ENCODE measurements around the gene CSTF1.

GRCh38 chr20:56371977-56372376 is 20.5 kb upstream of the CSTF1 start:
- TF ChIP-seq CTCF (IDR thresholded peaks at IDR 0.05) (no peak), POLR2A (IDR thresholded peaks at IDR 0.05) (no peak)

All from prostate gland (tissue), 2 donors.